ENCODE measurements around the gene OPRD1.
A peak's percentile ranks its signal among the peaks of the same experiment; 100 is the strongest.
"Not testable (repeated sequence)": the region's sequence is repeated elsewhere in the genome, so short reads cannot be mapped to it uniquely, and the experiment has no call there.

OPRD1 gene

GRCh38 chr1:28845786-28846543 is 34.0 kb downstream of the OPRD1 start:
- Mint-ChIP-seq H3K4me1 (peaks cover 8% of the 10 kb centered on the region), H3K27ac (no peak overlapping the region), H3K36me3 (no peaks in the 10 kb centered on the region), H3K4me3 (no peak overlapping the region), H3K27me3 (peaks cover 14% of the 10 kb centered on the region), H3K9me3 (no peaks in the 10 kb centered on the region)
- DNase-seq (ENCODE audit: low spot score in 2 of 2) (no peak), ATAC-seq (ENCODE audit: low read depth) (peak; percentile 41)

GRCh38 chr1:28847207-28847606 is 35.2 kb downstream of the OPRD1 start:
- H3K27ac Mint-ChIP-seq; ATAC-seq (ENCODE audit: low read depth); DNase-seq (ENCODE audit: low spot score in 2 of 2); H3K4me1 Mint-ChIP-seq; H3K36me3 Mint-ChIP-seq; H3K4me3 Mint-ChIP-seq; H3K9me3 Mint-ChIP-seq: not testable (repeated sequence)
- H3K27me3 Mint-ChIP-seq, result peaks cover 18% of the 10 kb centered on the region

- no peaks in the 10 kb centered on the region for H3K36me3 Mint-ChIP-seq
Observed at GRCh38 chr1:28848416-28848815, 36.4 kb downstream of the OPRD1 start.

GRCh38 chr1:28853093-28853742 is 41.2 kb downstream of the OPRD1 start:
- H3K27me3 Mint-ChIP-seq, result peaks cover 23% of the 10 kb centered on the region
- H3K27ac Mint-ChIP-seq, result no peak overlapping the region
- no peaks in the 10 kb centered on the region for H3K36me3 Mint-ChIP-seq
- ATAC-seq (ENCODE audit: low read depth), result no peak
- no peak overlapping the region for H3K4me3 Mint-ChIP-seq
- H3K9me3 Mint-ChIP-seq, result no peaks in the 10 kb centered on the region
- no peak for DNase-seq (ENCODE audit: low spot score in 2 of 2)
- no peaks in the 10 kb centered on the region for H3K4me1 Mint-ChIP-seq

More at GRCh38 chr1:28848416-28848815, 36.4 kb downstream of the OPRD1 start:
- Mint-ChIP-seq H3K4me3 (no peak overlapping the region), H3K9me3 (no peaks in the 10 kb centered on the region), H3K27me3 (peaks cover 15% of the 10 kb centered on the region), H3K4me1 (peaks cover 8% of the 10 kb centered on the region), H3K27ac (no peak overlapping the region)
- no peak for ATAC-seq (ENCODE audit: low read depth)
- DNase-seq (ENCODE audit: low spot score in 2 of 2), result no peak

GRCh38 chr1:28854406-28854805 is 42.4 kb downstream of the OPRD1 start:
- not testable (repeated sequence) for H3K4me3 Mint-ChIP-seq; H3K27ac Mint-ChIP-seq; H3K36me3 Mint-ChIP-seq; H3K9me3 Mint-ChIP-seq; H3K4me1 Mint-ChIP-seq; ATAC-seq (ENCODE audit: low read depth); DNase-seq (ENCODE audit: low spot score in 2 of 2)
- peaks cover 21% of the 10 kb centered on the region for H3K27me3 Mint-ChIP-seq

- no peak for ATAC-seq (ENCODE audit: low read depth)
- no peaks in the 10 kb centered on the region for H3K36me3 Mint-ChIP-seq
- no peak overlapping the region for H3K4me3 Mint-ChIP-seq
- DNase-seq (ENCODE audit: low spot score in 2 of 2), result no peak
- no peaks in the 10 kb centered on the region for H3K9me3 Mint-ChIP-seq
- H3K27ac Mint-ChIP-seq, result no peak overlapping the region
- peaks cover 18% of the 10 kb centered on the region for H3K27me3 Mint-ChIP-seq
- no peaks in the 10 kb centered on the region for H3K4me1 Mint-ChIP-seq
Observed at GRCh38 chr1:28855046-28855445, 43.1 kb downstream of the OPRD1 start.

- ATAC-seq (ENCODE audit: low read depth), result no peak
- H3K27me3 Mint-ChIP-seq, result peaks cover 18% of the 10 kb centered on the region
- H3K9me3 Mint-ChIP-seq, result no peaks in the 10 kb centered on the region
- H3K4me3 Mint-ChIP-seq, result no peak overlapping the region
- no peaks in the 10 kb centered on the region for H3K36me3 Mint-ChIP-seq
- no peak overlapping the region for H3K27ac Mint-ChIP-seq
- H3K4me1 Mint-ChIP-seq, result no peaks in the 10 kb centered on the region
- no peak for DNase-seq (ENCODE audit: low spot score in 2 of 2)
Observed at GRCh38 chr1:28855469-28855951, 43.5 kb downstream of the OPRD1 start.

GRCh38 chr1:28855969-28856368 is 44.0 kb downstream of the OPRD1 start:
- Mint-ChIP-seq H3K27me3 (peaks cover 15% of the 10 kb centered on the region), H3K4me3 (no peak overlapping the region), H3K4me1 (no peaks in the 10 kb centered on the region), H3K36me3 (no peaks in the 10 kb centered on the region), H3K9me3 (no peaks in the 10 kb centered on the region), H3K27ac (no peak overlapping the region)
- DNase-seq (ENCODE audit: low spot score in 2 of 2), result no peak
- no peak for ATAC-seq (ENCODE audit: low read depth)

GRCh38 chr1:28860332-28861073 is 48.5 kb downstream of the OPRD1 start:
- no peak overlapping the region for H3K27ac Mint-ChIP-seq
- peaks cover 5% of the 10 kb centered on the region for H3K27me3 Mint-ChIP-seq
- no peaks in the 10 kb centered on the region for H3K36me3 Mint-ChIP-seq
- ATAC-seq (ENCODE audit: low read depth) (no peak), DNase-seq (ENCODE audit: low spot score in 2 of 2) (no peak)
- H3K4me3 Mint-ChIP-seq, result no peak overlapping the region
- H3K9me3 Mint-ChIP-seq, result no peaks in the 10 kb centered on the region
- no peaks in the 10 kb centered on the region for H3K4me1 Mint-ChIP-seq

GRCh38 chr1:28862571-28863403 is 50.8 kb downstream of the OPRD1 start:
- Mint-ChIP-seq H3K27me3 (peaks cover 7% of the 10 kb centered on the region), H3K4me1 (no peaks in the 10 kb centered on the region), H3K27ac (no peak overlapping the region), H3K9me3 (no peaks in the 10 kb centered on the region), H3K36me3 (no peaks in the 10 kb centered on the region), H3K4me3 (no peak overlapping the region)
- ATAC-seq (ENCODE audit: low read depth) (no peak), DNase-seq (ENCODE audit: low spot score in 2 of 2) (no peak)

GRCh38 chr1:28864695-28865094 is 52.7 kb downstream of the OPRD1 start:
- H3K27ac Mint-ChIP-seq, result no peak overlapping the region
- ATAC-seq (ENCODE audit: low read depth), result no peak
- H3K9me3 Mint-ChIP-seq, result no peaks in the 10 kb centered on the region
- H3K4me1 Mint-ChIP-seq, result no peaks in the 10 kb centered on the region
- DNase-seq (ENCODE audit: low spot score in 2 of 2), result no peak
- H3K27me3 Mint-ChIP-seq, result peaks cover 12% of the 10 kb centered on the region
- no peaks in the 10 kb centered on the region for H3K36me3 Mint-ChIP-seq
- H3K4me3 Mint-ChIP-seq, result no peak overlapping the region

GRCh38 chr1:28865997-28866650 is 54.2 kb downstream of the OPRD1 start:
- H3K27ac Mint-ChIP-seq, result no peak overlapping the region
- no peak for DNase-seq (ENCODE audit: low spot score in 2 of 2)
- H3K4me1 Mint-ChIP-seq, result no peaks in the 10 kb centered on the region
- ATAC-seq (ENCODE audit: low read depth), result no peak
- no peaks in the 10 kb centered on the region for H3K9me3 Mint-ChIP-seq
- no peak overlapping the region for H3K4me3 Mint-ChIP-seq
- H3K36me3 Mint-ChIP-seq, result no peaks in the 10 kb centered on the region
- H3K27me3 Mint-ChIP-seq, result peaks cover 14% of the 10 kb centered on the region

- DNase-seq (ENCODE audit: low spot score in 2 of 2), result no peak
- Mint-ChIP-seq H3K4me3 (no peak overlapping the region), H3K27me3 (peaks cover 15% of the 10 kb centered on the region), H3K27ac (no peak overlapping the region), H3K36me3 (no peaks in the 10 kb centered on the region), H3K4me1 (no peaks in the 10 kb centered on the region), H3K9me3 (no peaks in the 10 kb centered on the region)
- ATAC-seq (ENCODE audit: low read depth), result no peak
Observed at GRCh38 chr1:28867850-28868249, 55.9 kb downstream of the OPRD1 start.

Data from memory B cell (primary cell).